Articular chondrocyte of knee joint (primary cell): ENCODE results near the gene ZNF598. TPM values are rescaled to one million over a fixed set of nuclear protein-coding genes. Genes with fewer than 3 reads are reported as not detected.

ENCODE experiments used
- small RNA-seq: library from RNA; depleted of rRNA; stranded (forward); fragments of <200 nt; gene quantifications from one replicate; pipeline ENCODE3, GENCODE V24; 2012
- total RNA-seq: library from RNA; depleted of rRNA; stranded (reverse); fragments of >200 nt; gene quantifications from 2 replicates; pipeline ENCODE4 v1.2.3, GENCODE V29; 2012

Gene ZNF598
- 13.7 and 15.0 TPM in 2 replicates for total RNA-seq

DNA sequence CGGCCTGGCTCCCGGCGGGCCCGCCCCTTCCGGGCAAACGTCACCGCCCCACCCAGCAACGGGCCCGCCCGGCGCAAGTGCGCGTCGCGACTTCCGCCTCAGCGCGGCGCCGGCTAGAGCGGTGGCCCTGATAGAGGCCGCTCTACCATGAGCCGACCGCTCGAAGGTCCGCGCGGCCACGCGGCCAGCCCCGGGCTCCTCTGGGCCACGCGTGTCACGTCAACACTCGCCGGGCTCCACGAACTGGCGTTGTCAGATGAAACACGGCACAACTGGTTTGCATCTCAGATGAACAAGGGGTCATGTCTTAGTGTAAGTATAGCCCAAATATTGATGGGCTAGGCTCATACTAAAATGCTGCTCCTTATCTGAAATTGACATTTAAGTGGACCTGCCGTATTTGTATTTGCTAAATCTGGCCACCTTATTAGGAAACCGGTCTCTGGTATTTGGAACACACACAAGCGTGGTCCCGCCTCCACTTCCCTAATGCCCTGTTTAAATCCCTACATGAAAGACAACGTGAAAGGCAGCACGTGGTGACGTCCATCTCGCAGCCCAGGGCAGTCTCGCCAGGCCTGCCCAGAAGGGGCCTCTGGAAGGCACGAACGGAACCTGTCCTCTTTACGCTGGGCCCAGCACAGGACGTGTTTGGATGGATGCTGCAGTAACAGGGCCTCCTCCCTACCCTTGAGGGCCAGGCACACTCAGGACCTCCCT, at the start of gene ZNF598:
Gene ZNF598, minus strand, starts transcription at position 31 of the 720 bp plus-strand sequence.

DNA sequence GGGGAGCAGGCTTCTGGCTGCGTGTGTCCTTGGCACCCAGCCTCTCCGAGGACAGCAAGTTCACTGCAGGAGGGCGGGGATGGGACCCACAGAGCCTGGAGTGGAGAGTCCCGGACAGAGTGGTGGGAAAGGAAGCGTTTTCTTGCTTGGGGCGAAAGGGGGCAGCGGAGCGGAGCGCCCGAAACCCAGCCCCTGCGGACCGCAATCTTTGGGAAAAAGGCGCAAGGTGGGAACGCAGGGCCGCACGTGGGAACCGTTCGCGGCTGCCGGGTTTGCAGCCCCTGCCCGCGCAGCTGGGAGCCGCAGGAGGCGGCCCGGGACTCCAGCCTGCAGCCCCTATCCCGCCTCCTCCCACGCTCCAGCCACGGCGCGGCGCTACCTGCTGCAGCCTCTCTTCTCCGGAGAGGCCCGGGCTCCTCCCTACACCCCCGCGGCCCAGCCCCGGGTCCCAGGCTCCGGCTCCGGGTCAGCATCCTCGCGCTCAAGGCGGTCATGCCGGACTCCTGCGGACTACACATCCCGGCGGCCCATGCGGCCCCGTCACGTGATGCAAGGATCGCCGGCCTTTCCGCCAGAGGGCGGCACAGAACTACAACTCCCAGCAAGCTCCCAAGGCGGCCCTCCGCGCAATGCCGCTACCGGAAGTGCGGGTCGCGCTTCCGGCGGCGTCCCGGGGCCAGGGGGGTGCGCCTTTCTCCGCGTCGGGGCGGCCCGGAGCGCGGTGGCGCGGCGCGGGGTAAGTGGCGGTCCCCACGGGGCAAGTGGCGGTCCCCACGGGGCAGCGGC, 37.9 kb upstream of the ZNF598 start, which contains the start of the genes NTHL1 and TSC2:
Gene NTHL1, minus strand, starts transcription at position 505 of the 786 bp plus-strand sequence. Its CDS starts 11 bp downstream, at position 494.
Gene TSC2, plus strand, starts transcription at position 656 of the 786 bp plus-strand sequence. CDS start 631 bp downstream, outside the sequence.

DNA sequence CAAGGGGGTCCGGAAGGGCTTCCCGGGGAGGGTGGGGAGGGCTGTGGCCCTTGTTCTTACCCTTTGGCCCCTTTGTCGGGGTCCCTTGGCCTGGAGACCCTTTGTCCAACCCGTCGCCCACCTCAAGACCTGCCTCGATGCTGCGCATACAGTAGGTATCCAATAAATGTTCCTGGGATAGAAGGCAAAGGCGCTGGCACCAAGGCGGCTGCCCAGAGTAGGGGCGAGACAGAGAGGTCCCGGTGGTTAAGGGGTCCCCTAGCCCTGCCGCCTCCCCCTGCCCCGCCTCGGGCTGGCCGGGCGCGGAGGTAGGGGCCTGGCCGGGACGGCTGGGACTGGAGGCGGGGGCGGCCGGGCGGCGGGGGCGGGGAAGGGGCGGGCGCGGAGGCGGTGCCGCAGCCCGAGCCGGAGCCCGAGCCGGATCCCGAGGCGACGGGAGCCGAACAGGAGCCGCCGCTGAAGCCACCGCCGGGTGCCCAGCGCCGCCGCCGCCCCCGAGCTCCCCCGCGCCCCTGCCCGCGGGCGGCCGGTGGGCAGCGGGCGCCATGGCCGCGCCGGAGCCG, 16.9 kb upstream of the ZNF598 start, which contains the start of gene NHERF2:
Gene NHERF2, plus strand, starts transcription at position 442 of the 563 bp plus-strand sequence. Its CDS starts 104 bp downstream, at position 546.

DNA sequence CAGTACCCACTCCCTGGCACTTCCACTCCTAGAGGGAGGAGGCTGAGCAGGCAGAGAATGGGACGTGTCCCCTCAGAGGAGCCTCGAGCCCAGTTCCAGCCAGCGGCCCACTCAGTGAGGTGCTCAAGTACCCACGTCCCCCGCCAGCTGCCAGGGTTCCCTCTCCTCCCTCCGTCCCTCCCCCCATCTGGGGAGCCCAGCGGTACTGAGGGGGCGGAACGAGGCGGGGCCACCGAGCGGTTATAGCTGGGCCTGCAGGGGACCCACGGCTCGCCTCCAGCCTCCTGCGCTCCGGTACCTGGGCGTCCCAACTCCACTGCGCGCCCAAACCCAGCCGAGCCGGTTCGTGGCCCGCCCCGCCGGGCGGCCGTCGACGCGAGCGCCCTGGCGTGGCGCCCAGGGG, 9.9 kb upstream of the ZNF598 start, which contains the start of gene NPW:
Gene NPW, plus strand, starts transcription at position 268 of the 403 bp plus-strand sequence.

DNA sequence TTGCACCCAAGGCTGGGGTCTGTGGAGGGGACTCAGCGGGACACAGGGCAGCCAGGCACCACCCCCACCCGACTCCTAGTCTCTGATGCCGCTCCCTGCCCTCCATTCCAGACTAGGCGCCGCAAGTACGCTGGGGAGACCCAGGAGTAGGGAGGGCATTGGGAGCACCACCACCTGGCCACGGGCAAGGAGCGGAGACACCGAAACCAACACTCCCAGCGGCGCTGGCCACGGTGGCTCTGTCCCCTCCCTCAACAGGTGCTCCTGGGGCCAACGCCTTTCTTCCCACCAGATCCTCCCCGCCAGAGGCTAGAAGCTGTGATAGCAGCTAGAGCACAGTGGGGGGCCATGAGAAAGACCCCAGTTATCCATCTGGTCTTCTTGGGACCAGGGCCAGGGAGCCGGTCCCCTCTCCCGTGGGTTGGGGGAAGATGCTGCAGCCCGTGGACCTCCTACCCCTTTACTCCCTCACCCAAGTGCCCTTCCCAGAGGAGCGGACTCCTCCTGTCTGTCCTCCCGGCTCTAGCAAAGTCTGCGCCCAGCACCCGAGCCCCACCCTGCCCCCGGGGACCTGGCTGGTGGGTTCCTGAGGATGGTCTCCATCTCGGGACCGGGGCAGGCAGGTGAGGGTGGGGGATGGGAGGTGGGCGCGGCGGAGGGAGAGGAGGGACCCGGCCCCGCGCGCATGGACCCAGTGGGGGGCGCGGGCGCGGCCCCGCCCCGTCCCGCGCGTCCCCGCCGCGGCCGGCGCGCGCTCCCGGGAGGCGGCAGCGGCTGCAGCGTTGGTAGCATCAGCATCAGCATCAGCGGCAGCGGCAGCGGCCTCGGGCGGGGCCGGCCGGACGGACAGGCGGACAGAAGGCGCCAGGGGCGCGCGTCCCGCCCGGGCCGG, 20.2 kb downstream of the ZNF598 start, which contains the start of gene SYNGR3:
Gene SYNGR3, plus strand, starts transcription at position 762 of the 892 bp plus-strand sequence. CDS start 133 bp downstream, outside the sequence.

DNA sequence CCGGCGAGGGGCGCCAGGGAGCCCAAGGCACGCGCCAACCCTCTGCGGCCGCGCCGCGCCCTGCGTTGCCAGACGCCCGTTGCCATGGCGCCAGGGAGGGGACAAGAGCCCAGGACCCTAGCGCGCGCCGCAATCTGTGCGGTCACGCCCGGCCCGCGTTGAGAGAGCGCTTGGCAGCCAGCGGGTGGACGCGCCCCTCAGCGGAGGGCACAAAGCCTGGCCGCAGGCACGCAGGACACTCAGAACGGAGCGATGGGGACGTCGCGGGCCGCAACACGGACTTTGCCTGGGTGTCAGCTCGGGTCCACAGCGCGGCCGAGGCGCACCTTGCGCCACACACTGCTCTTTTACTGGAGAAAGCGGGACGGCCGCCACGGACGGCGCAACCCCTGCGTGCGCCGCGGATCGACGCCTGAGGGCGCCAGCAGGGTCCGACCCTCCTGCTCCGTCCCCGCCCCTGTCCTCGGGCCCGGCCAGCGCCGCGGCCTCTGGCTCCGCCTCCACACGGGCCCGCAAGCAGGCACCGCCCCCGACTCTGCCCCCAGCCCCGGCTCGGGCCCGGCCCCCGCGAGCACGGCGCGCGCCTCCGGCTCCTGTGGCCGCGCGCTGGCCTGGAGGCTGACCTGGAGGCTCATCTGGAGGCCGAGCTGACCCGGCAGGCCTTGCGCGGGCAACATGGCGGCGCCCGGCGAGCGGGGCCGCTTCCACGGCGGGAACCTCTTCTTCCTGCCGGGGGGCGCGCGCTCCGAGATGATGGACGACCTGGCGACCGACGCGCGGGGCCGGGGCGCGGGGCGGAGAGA, 25.9 kb downstream of the ZNF598 start, which contains the start of gene GFER:
Gene GFER, plus strand, starts transcription at position 650 of the 803 bp plus-strand sequence. Its CDS starts 26 bp downstream, at position 676.

DNA sequence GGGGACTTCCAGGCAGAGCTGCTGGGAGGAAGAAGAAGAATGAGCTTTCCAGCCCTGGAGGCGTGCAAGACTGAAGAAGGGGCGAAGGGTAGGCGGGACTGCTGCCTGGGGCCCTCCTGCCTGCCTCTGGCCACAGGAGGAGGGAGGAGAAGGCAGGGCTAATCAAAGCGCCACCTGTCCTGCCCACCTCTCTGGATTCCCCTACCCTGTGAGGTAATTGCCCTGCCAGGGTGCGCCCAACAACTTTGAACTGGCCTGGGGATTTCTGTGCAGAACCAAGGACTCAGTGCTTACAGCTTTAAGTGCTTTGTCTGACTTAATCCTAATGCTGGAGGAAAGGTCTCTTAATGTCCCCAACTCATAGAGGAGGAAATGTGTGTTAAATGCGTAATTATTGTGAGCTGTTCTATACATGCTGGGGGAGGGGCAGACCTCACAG, 28.2 kb downstream of the ZNF598 start, which contains the start of gene NOXO1:
Gene NOXO1, minus strand, starts transcription at position 72 of the 439 bp plus-strand sequence. CDS start 290 bp downstream, outside the sequence.

DNA sequence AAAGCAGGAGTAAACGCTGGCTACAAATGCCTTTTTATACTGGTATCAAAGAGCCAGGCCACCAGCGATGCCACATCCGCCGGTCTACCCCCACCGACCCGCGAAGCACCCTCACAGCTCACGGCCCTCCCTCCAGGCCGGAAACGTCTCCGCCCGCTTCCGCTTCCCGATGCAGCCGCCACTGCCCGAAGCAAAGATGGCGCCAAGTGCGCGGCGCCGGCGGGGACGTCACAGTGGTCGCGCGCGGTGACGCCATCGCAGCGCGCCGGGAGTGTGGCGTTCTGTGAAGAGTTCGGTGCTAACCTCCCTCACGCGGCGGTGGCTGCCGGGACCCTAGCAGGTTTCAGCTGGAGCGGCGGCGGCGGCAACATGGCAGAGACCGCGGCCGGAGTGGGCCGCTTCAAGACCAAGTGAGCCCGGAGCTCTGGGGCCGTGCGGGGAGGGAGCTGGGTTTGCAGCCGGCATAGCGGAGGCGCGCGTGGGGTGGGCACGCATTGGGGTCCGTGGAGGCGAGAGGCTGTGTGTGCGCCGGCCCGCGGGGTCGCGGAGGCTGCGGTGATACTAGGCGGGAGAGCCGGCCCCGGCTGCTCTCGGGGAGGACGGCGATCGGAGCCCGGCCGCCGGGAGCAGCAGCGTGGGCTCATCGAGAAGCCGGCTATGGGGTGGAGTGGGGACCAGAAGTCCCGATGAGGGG, 37.7 kb downstream of the ZNF598 start, which contains the start of gene TBL3:
Gene TBL3, plus strand, starts transcription at position 258 of the 694 bp plus-strand sequence. Its CDS starts 112 bp downstream, at position 370.

DNA sequence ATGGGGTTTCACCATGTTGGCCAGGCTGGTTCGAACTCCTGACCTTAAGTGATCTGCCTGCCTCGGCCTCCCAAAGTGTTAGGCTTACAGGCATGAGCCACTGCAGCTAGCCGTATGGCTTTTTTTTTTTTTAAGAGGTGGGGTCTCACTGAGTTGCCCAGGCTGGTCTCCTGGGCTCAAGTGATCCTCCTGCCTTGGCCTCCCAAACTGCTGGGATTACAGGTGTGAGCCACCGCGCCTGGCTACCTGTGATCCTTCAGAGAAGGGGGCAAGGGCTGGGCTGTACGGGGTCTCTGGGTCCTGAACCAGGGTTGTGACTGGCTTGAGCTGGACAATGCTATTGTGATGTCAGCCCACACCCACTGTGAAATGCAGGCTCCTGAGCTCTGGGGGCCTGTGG, 43.2 kb downstream of the ZNF598 start, which contains the start of gene RNF151:
Gene RNF151, plus strand, starts transcription at position 397 of the 400 bp plus-strand sequence. CDS start 26 bp downstream, outside the sequence.

DNA sequence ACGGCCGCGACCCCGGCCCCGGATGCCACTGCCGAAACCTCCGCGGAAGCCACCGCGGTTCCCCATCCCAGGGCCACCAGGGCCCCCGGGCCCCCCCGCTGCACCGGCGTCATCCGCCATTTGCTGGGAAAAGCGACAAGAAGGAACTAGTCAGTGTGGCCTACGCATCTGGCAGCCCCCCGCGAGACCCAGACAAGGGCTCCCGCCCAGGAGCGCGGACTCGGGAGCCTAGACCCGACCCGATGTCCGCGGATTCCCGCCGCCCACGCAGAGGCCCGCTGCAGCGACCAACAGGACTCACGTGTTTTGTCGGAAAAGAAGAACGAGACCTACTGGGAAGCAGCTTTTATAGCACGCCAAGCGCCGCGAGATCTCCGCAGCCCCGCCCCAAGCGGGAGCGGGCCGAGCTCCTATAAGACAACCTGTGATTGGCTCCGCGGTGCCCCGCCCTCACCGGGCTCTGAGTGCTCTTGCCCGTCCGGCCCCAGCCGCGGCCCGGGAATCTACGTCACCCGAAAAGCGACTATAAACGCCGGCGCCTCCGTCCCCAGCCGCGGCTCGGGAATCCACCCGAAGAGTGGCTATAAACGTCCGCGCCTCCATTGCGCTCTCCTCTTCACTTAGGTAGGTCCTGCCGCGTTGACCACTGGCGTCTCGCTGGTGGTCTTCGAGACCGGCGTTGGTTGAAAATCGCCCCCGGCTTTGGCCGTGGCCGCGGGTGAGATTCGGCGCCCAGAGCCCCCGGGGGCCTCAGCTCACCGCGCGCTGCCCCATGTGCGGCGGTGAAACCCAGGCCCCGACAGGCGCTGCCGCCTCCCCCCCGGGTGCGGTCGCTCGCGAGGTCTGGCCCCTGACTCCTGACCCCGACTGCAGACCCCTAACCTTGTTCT, 44.9 kb downstream of the ZNF598 start, which contains the start of gene RPS2:
Gene RPS2, minus strand, starts transcription at position 321 of the 890 bp plus-strand sequence. Its CDS starts 201 bp downstream, at position 120.

DNA sequence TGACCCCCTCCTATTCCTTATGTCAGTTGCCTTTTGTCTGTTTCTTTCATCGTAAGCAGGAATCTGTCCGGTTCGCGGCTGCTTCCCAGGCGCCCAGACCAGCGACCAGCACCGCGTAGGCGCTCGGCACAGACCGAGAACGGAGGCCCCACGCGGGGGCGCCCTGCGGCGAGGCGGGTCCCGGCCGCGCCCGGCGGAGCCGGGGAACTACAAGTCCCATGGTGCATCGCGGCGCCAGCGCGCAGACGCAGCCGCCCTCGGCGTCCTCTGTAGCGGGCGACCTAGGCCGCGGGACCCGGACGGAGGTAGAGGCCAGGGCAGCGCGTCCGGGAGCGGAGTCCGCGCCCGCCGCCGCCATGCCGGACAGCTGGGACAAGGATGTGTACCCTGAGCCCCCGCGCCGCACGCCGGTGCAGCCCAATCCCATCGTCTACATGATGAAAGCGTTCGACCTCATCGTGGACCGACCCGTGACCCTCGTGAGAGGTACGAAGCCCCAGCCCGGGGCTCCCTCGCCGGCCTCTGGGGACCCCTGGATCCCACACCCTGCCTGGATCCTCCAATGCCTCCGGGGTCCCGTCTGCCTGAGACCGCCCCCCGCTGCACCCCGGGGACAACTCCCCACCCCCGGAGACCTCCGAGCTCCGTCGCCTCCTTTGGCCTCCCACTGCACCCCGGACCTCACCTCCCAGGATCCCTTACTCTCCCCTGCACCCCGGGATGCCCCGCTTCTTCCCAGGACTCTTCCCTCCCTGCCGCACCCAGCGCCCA, 50.2 kb downstream of the ZNF598 start, which contains the start of gene NDUFB10:
Gene NDUFB10, plus strand, starts transcription at position 270 of the 771 bp plus-strand sequence. Its CDS starts 87 bp downstream, at position 357.

Small RNAs within 50 kb of the gene (small RNA-seq; reads per million reads assigned to genes)
- gene AC005363.2 (not detected), gene RN7SL219P (not detected), gene SNORA10 (not detected), gene SNORA64 (not detected)

Other genes with a start within 250 kb of the ZNF598 start
- gene NME3, start 238.3 kb downstream of the ZNF598 start, total RNA-seq = 21.7 and 29.3 TPM in 2 replicates
- 8.6 and 9.0 TPM in 2 replicates for gene EME2, start 237.0 kb downstream of the ZNF598 start, total RNA-seq
- 36.3 and 42.9 TPM in 2 replicates for gene MRPS34, start 236.7 kb downstream of the ZNF598 start, total RNA-seq
- 17.4 and 18.9 TPM in 2 replicates for gene SPSB3, start 227.2 kb downstream of the ZNF598 start, total RNA-seq
- gene NUBP2, start 226.9 kb downstream of the ZNF598 start, total RNA-seq = 43.9 and 44.4 TPM in 2 replicates
- gene IGFALS, start 216.1 kb downstream of the ZNF598 start, total RNA-seq = 0.11 TPM in 1 of 2 replicates, not detected in the other
- gene HAGH, start 183.0 kb downstream of the ZNF598 start, total RNA-seq = 14.3 and 23.7 TPM in 2 replicates
- gene FAHD1, start 182.6 kb downstream of the ZNF598 start, total RNA-seq = 28.1 and 49.4 TPM in 2 replicates
- 0.32 and 0.39 TPM in 2 replicates for gene MEIOB, start 137.7 kb downstream of the ZNF598 start, total RNA-seq
- gene HS3ST6, start 91.4 kb downstream of the ZNF598 start, total RNA-seq = not detected in 2 replicates
- 13.5 and 17.8 TPM in 2 replicates for gene MSRB1, start 66.6 kb downstream of the ZNF598 start, total RNA-seq
- gene RPL3L, start 55.1 kb downstream of the ZNF598 start, total RNA-seq = not detected in 2 replicates
- 97.7 and 108 TPM in 2 replicates for gene NDUFB10, start 50.3 kb downstream of the ZNF598 start, total RNA-seq
- gene RPS2, start 45.0 kb downstream of the ZNF598 start, total RNA-seq = 1,674 and 2,243 TPM in 2 replicates
- gene RNF151, start 43.0 kb downstream of the ZNF598 start, total RNA-seq = not detected in 2 replicates
- gene TBL3, start 37.8 kb downstream of the ZNF598 start, total RNA-seq = 17.5 and 19.1 TPM in 2 replicates
- gene NOXO1, start 28.4 kb downstream of the ZNF598 start, total RNA-seq = not detected in 2 replicates
- 9.2 and 12.5 TPM in 2 replicates for gene GFER, start 25.6 kb downstream of the ZNF598 start, total RNA-seq
- 0.26 and 0.76 TPM in 2 replicates for gene SYNGR3, start 19.9 kb downstream of the ZNF598 start, total RNA-seq
- 0.39 and 0.65 TPM in 2 replicates for gene NPW, start 10.0 kb upstream of the ZNF598 start, total RNA-seq
- gene NHERF2, start 17.1 kb upstream of the ZNF598 start, total RNA-seq = 24.3 and 40.4 TPM in 2 replicates
- 15.5 and 16.2 TPM in 2 replicates for gene NTHL1, start 38.0 kb upstream of the ZNF598 start, total RNA-seq
- 49.2 and 59.6 TPM in 2 replicates for gene TSC2, start 38.2 kb upstream of the ZNF598 start, total RNA-seq
- 95.7 and 99.2 TPM in 2 replicates for gene PKD1, start 126.1 kb upstream of the ZNF598 start, total RNA-seq
- 0.65 and 0.86 TPM in 2 replicates for gene RAB26, start 138.8 kb upstream of the ZNF598 start, total RNA-seq
- gene TRAF7, start 146.0 kb upstream of the ZNF598 start, total RNA-seq = 39.1 and 48.7 TPM in 2 replicates
- gene CASKIN1, start 186.8 kb upstream of the ZNF598 start, total RNA-seq = under 0.01 TPM in 2 replicates
- 28.4 and 34.1 TPM in 2 replicates for gene MLST8, start 195.6 kb upstream of the ZNF598 start, total RNA-seq
- 0.22 and 0.91 TPM in 2 replicates for gene BRICD5, start 201.0 kb upstream of the ZNF598 start, total RNA-seq
- 5.7 and 6.1 TPM in 2 replicates for gene PGP, start 205.0 kb upstream of the ZNF598 start, total RNA-seq
- 16.1 and 18.6 TPM in 2 replicates for gene E4F1, start 213.8 kb upstream of the ZNF598 start, total RNA-seq
- gene DNASE1L2, start 226.6 kb upstream of the ZNF598 start, total RNA-seq = 0.22 and 0.26 TPM in 2 replicates
- 27.0 and 32.5 TPM in 2 replicates for gene ECI1, start 241.8 kb upstream of the ZNF598 start, total RNA-seq